CD4-positive, alpha-beta T cell treated with Interleukin-4 for 1 hour (primary cell): ENCODE measurements around the gene RBM47.
"Not testable (repeated sequence)": the region's sequence is repeated elsewhere in the genome, so short reads cannot be mapped to it uniquely, and the experiment has no call there.

Experiments
- DNase-seq, 2 donors: peaks; one replicate each; pipeline ENCODE4 v3.0.0-alpha.2; 2020 to 2022

RBM47 gene

GRCh38 chr4:40559585-40560465 is 69.8 kb downstream of the RBM47 start:
- no peak for DNase-seq

GRCh38 chr4:40557736-40558135 is 71.9 kb downstream of the RBM47 start:
- DNase-seq, result no peak

- DNase-seq, result no peak
Measured at GRCh38 chr4:40555176-40555900, 74.3 kb downstream of the RBM47 start.

DNA sequence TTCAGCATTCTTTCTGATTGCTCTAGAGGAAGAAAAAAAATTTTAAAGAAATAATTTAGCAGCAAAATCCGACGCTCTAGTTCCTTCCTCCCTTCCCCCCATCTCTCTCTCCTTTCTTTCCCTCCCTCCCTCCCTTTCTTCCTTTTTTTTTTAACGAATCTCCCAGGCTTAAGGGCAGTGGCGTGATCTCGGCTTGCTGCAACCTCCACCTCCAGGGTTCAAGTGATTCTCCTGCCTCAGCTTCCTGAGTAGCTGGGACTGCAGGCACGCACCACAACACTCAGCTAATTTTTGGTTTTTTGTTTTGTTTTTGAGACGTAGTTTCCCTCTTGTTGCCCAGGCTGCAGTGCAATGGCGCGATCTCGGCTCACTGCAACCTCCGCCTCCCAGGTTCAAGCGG is 75.0 kb downstream of the RBM47 start:
- DNase-seq, result not testable (repeated sequence)

DNA sequence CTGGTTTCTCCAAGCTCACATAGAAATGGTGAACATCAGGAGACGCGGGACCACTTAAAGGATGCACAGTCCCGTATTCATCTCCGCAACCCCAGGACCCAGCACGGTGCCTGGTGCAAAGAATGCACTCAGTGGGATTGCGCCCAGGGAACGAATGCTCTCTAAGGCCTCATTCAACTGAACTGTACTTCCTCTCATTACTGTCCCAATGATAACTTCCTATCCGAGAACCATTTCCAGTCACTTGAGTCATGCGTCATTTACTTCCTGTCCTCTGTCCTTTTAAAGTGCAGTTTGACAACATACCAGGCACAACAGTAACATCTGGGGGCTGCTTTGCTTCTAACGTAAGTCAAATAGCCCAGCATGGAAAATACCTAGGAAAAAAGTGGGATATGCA is 75.7 kb downstream of the RBM47 start:
- DNase-seq, result peak in 1 of 2 donors; percentile 22

GRCh38 chr4:40552536-40552935 is 77.1 kb downstream of the RBM47 start:
- no peak for DNase-seq

DNA sequence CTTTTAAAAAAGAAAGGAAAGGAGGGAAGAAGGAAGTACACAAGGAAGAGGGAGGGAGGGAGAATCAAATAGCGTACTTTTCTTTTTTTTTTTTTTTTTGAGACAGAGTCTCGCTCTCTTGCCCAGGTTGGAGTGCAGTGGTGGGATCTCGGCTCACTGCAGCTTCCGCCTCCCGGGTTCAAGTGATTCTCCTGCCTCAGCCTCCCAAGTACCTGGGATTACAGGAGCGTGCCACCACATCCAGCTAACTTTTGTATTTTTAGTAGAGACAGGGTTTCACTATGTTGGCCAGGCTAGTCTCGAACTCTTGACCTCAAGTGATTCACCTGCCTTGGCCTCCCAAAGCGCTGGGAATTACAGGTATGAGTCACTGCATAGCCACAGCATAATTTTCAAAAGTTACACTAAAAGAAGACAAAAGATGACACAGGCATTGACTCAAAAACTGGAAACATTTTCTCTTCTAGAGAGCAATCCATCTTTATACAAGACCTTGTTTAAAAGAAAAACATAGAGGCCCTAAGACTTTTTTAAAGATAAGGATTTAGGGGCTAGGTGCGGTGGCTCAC is 78.0 kb downstream of the RBM47 start:
- peak in 1 of 2 donors; percentile 43 for DNase-seq

DNA sequence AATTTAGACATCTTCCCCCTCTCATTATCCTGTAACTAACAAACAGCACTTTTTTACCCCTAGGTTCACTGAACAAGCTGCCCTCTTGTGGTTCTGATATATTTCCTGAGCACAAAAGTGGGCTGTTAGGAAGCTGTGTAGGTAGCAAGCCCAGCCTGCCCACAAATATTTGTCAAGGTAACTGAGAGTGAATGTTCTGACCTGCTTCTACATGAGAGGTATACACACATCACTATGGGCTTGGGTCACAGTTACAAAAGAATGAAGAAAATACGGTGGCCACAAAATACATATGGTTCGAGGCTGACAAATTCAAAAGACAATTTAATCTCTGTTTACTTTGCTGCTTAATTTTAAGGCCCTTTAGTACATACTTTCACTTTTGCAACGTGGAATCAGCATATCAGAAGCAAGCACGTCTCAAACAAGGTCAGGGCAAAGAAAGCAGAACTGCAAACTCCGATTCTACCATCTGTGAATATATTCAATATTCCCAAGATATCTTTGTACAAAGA is 78.7 kb downstream of the RBM47 start:
- DNase-seq, result peak; percentile 37 to 53

DNA sequence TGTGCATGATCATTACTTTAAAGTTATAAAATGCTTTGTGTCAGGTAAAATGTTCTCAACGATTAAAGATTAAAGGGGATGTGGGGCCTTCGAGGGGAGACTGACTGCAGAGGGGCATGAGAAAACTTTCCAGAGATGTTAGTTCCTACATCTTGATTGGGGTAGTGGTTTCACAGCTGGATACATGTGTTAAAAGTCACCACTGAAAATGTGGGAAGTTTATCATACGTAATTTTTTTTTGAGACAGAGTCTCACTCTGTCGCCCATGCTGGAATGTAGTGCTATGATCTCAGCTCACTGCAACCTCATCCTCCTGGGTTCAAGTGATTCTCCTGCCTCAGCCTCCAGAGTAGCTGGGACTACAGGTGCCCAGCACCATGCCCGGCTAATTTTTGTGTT is 79.5 kb downstream of the RBM47 start:
- no peak for DNase-seq

DNA sequence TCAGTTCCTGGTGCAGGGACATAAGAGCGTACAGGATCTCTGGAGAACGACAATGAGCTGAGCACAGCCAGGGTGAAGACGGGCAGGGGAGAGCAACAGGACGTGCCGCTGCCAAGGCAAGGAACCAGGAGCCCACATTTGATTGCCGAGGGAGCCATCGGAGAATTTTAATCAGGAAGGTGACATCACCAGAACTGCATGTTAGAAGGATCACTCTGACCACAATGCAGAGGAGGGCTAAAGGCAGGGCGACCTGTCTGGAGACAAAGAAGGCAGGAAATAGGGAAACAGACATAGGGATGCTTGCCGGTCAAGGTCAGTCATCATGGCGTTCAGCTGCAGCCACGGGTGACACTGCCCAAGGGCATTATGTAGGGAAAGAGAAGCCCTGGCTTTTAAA is 81.4 kb downstream of the RBM47 start:
- no peak for DNase-seq

- DNase-seq, result no peak
Measured at GRCh38 chr4:40547789-40548132, 81.9 kb downstream of the RBM47 start.

DNA sequence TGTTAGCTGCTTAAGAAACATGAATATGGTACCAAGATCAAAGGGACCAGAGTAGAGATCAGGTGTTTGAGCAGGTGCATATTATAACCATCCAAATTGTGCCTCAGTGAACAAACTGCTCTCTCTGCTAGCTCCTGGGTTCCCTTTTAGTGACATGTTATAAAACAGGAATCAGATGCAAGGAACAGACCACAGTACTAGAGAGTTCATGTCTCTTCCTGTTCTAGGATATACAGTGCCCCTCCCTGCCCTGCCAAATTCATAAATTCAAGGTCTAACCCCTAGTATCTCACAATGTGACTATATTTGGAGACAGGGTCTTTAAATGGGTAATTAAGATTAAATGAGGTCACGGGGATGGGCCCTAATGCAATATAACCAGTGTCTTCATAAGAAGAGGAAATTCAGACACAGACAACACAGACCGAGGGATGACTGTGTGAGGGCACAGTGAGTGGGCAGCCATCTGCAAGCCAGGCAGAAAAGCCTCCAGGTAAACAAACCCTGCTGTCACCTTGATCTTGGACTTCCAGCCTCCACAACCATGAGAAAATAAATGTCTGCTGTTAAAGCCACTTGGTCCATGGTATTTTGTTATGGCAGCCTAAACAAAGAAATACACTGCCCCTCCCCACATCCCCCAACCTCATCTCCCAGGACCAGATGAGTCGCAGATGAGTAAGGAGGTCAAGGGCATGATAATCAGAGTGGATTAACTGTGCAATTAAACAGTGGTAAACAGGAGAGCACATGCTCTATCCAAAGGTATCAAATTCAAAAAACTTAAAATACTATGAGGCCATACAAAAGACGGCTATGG is 82.5 kb downstream of the RBM47 start:
- no peak for DNase-seq

- no peak for DNase-seq
Measured at GRCh38 chr4:40546506-40546905, 83.2 kb downstream of the RBM47 start.

DNA sequence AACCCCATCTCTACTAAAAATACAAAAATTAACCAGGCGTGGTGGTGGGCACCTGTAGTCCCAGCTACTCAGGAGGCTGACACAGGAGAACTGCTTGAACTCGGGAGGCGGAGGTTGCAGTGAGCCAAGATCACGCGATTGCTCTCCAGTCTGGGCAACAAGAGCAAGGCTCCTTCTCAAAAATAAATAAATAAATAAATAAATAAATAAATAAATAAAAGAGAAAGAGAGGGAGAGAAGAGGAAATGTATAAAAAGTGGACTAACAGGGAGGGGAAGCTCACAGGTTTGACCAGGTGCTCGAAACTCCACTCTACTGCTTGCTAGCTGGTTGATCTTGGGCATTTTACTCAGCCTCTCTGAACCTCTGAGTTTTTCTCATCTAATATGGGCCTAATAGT is 84.2 kb downstream of the RBM47 start:
- DNase-seq, result not testable (repeated sequence)

DNA sequence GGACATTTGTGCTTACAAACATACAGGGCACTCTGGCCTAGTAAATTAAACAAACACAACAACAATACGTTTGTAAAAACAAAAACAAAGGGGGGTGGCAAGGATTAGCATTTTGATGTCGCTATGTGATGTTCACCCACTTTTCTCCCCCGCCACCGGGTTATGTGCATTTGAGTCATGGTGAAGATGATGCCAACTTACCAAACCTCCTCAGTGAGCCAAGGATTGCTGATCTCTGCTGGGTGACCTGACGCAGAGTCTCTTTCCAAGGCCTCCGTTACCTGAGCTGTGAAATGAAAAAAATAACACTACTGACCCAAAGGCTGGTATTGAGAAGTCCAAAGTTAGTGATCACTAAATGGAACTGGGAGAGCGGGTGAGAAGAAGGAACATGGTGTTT is 85.4 kb downstream of the RBM47 start:
- no peak for DNase-seq

DNA sequence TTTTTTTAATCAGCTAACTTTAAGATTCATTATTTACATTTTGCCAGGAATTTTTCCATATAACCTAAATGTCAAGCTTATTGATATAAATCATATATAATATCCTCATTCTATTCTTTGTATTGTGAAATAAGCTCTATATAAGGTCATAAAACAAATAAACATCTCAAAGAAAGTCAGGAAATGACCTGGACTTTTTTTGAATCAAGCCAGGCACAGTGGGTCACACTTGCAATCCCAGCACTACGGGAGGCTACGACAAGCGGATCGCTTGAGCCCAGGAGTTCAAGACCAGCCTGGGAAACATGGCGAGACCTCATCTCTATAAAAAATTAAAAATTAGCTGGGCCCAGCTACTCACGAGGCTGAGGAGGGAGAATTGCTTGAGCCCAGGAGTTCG is 88.9 kb downstream of the RBM47 start:
- DNase-seq, result no peak

GRCh38 chr4:40536032-40536431 is 93.6 kb downstream of the RBM47 start:
- DNase-seq, result no peak

- no peak for DNase-seq
Measured at GRCh38 chr4:40531636-40532023, 98.0 kb downstream of the RBM47 start.

- DNase-seq, result no peak
Measured at GRCh38 chr4:40530961-40531635, 98.6 kb downstream of the RBM47 start.

GRCh38 chr4:40526741-40527140 is 102.9 kb downstream of the RBM47 start:
- DNase-seq, result no peak

DNA sequence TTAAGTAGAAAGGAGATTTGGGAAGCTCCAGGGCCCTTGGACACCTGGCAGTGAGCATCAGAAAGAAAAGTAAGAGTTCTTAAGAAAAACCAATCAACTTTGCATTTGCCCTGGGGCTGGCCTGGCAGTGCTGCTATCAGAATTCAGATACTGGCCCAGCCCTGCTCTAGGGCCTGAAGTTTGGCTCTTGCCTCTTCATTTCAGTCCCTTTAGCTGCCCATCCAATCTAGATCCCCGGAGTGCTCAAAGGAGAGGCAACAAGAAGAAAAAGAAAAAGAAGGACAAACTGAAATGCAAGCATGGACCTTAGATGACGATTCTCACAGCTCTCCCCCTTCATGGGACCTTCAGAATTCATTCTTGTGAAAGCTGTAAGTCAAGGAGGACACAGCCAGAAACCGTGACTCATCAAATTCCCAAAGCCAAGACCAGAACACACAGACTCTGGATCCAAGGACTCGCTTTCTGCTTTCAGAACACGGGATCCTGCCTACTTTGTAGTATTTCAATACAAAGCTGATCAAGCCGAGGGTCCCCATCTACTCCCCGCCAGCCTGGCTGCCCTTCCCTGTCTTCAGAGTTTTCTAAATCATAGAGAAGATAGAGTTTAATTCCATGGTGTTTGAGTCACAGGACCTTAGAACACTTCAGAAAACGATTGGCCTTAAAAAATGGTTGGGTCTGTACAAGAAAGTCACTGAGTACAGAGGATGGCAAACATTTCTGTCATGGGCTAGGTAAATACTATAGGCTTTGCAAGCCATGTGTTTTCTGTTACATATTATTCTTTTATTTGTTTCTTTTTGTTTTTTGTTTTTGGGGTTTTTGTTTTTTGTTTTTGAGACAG is 103.7 kb downstream of the RBM47 start:
- no peak for DNase-seq
